NCI-H1417 (cell line): ENCODE results near the gene MUC5AC.
"Not testable (repeated sequence)": the region's sequence is repeated elsewhere in the genome, so short reads cannot be mapped to it uniquely, and the experiment has no call there.

Experiments
- DNase-seq, 3 experiments: peaks; one replicate each; lab custom pipeline; 2025; lab: John Stamatoyannopoulos, UW

MUC5AC gene

DNA sequence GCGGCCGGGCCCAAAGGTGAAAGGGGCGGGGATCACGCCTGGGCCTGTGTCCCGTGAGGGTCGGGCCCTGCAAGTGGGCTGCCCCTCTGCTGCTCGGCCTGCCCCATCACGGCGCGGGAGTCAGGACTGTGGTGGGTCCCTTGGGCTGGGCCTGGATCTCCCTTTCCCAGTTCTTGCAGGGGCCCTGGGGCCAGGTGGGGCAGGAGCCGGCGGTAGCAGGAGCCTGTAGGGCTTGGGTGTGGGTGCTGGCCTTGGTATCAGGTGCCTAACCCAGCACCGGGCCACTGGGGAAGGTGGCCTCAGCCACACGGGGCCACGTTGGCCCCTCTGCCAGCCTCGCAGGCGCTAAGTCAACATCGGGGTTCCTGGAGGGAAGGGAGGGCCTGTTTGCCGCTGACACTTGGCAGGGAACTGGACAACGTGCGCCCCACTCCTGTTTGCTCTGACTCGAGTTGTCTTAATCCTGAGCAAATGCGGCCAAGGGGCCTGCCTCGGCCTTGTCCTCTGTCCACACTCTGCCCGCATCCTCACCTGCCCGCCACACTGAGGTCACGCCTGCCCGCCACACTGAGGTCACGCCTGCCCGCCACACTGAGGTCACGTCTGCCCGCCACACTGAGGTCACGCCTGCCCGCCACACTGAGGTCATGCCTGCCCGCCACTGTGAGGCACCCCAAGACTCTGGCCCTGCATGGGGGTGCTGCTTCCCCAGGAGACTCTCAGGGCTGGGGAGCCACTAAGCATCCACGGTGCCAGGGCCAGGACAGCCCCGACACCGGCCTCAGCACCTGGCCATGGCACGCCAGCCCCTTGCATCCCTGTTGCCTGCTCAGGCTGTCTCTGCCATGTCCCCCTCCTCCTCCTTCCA, 50.9 kb downstream of the MUC5AC start:
- no peak for DNase-seq

DNA sequence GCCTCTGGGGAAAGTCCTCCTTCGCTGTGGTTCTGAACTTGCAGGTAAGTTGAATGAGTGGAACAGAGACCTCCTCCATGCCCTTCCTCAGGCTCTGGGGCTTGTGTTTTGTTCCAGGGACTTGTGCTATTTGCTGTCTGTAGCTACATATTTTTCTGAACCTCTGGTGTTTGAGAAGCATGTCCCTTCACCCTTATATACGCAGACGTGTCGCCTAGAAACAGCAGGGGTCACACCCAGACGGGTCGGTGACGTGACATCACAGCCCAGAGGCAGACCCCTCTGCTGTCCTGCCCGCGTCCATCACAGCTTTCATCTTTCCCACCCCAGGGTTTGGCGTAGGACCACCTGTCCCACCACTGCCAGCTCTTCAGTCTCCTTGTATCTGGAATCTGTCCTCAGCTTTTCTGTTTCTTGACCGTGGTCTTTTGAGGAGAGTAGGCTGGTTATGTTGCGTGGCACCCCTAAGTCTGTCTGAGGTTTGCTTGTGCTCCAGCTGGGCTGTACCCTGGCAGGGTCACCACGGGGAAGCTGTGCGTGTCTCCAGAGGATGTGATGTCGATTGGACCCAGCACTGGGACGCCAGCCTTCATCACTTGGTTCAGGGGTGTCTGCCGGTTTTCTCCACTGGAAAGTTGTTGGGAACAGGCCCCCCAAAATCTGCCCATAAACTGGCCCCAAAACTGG, 51.8 kb downstream of the MUC5AC start:
- no peak for DNase-seq

DNA sequence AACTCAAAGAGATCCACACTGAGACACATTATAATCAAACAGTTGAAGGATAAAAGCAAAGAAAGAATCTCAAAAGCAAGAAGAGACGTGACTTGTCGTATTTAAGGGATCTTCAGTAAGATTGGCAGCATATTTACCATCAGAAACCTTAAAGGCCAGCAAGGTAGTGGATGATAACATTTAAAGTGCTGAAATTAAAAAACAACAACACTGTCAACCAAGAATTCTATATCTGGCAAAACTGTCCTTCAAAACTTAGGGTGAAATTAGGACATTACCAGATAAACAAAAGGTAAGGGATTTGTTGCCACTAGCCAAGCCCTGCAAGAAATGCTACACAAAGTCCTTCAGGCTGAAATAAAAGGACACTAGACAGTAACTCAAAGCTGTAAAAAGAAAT, 54.1 kb downstream of the MUC5AC start:
- no peak for DNase-seq

DNA sequence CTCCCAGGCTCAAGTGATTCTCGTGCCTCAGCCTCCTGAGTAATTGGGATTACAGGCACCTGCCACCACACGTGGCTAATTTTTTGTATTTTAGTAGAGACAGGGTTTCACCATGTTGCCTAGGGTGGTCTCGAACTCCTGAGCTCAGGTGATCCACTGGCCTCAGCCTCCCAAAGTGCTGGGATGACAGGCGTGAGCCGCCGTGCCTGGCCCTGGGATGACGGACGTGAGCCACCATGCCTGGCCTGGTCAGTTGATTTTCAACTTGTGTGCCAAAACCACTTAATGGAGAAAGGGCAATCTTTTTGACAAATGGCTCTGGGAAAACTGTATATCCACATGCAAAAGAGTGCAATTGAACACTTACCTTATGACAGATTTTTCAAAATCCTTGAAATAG, 58.1 kb downstream of the MUC5AC start:
- not testable (repeated sequence) for DNase-seq

DNA sequence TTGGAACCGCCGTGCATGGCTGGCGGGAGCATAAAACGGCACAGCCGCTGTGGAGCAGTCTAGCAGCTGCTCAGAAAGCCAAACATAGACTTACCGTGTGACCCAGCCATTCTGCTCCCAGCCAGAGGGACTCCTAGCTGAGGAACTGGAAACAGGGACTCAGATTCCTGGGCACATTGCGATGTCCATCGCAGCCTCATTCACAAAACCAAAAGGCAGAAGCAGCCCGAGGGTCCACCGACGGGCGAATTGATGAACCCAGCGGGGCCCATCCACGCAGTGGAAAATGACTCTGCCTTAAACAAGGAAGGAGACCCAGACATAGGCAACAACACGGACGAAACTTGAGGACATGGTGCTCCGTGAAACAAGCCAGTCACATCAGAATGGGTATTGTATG, 59.4 kb downstream of the MUC5AC start:
- no peak for DNase-seq

DNA sequence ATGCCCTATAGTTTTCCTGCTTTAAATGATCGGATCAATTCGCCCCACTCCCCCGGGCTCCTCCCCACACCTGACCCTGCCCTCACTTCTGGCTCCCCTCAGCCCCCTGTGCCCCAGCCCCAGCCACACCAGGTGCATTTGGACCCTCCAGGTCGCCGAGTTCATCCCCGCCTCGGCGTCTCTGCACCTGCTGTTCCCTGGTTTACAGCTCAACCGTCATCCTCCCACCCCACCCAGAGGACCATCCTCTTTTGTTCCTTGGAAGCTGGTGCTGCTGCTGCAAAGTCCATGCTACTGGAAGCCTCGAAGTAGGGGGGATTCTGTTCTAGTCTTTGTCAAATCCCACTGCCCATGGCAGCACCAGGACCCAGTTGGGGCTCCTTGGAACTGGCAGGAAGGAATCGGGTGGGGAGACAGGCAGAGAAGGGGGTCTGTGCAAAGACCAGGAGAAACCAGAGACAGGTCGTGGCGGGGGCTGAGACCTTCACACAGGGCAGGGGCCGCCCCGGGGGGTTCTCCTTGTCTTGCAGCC, 60.6 kb downstream of the MUC5AC start:
- DNase-seq: peak in 1 of 3 experiments; percentile 14

DNA sequence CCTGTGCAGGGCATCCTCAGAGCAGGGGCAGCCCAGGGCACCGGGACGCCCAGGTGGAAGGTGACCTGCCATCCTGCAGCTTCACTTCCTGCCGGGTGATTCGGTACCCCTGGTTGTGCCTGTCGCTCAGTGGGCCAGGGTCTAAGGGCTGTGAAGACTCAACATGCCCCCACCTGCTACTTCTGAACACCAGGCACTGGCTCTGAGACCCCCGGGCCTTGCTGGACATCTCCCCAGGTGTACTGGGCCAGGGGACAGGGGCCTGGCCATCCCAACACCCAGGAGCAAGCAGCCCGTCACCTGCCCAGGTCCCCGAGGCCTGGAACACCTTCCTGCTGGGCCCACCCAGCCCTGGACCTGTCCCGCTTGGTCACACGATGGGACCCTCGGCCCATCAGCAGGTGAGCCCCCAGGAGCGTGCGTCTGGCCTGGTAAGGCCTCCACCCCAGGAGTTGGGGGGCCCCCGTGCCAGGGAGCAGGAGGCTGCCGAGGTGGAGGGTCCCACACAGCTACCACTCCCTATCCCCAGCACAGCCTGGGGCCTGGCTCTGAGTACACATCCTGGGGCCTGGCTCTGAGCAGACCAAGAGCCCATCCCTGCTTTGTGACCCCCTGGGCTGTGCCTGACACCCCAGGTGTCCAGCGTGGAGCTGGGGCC, 61.2 kb downstream of the MUC5AC start:
- no peak for DNase-seq

DNA sequence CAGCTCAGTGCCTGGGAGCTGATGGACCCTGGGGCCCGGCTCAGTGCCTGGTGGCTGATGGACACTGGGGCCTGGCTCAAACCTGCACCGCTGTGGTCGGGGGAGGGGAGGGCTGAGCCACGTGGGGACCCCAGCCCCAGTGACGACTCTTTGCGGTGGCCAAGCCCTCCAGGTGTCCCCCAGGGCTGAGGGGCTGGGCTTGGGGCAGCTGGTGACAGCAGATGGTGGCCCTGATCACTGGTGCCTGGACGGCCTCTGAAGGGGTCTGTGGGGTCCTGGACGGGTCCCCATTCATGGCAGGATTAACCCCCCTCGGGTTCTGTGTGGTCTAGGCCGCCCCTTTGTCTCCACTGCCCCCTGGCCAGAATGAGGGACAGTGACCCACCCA, 61.7 kb downstream of the MUC5AC start:
- no peak for DNase-seq

DNA sequence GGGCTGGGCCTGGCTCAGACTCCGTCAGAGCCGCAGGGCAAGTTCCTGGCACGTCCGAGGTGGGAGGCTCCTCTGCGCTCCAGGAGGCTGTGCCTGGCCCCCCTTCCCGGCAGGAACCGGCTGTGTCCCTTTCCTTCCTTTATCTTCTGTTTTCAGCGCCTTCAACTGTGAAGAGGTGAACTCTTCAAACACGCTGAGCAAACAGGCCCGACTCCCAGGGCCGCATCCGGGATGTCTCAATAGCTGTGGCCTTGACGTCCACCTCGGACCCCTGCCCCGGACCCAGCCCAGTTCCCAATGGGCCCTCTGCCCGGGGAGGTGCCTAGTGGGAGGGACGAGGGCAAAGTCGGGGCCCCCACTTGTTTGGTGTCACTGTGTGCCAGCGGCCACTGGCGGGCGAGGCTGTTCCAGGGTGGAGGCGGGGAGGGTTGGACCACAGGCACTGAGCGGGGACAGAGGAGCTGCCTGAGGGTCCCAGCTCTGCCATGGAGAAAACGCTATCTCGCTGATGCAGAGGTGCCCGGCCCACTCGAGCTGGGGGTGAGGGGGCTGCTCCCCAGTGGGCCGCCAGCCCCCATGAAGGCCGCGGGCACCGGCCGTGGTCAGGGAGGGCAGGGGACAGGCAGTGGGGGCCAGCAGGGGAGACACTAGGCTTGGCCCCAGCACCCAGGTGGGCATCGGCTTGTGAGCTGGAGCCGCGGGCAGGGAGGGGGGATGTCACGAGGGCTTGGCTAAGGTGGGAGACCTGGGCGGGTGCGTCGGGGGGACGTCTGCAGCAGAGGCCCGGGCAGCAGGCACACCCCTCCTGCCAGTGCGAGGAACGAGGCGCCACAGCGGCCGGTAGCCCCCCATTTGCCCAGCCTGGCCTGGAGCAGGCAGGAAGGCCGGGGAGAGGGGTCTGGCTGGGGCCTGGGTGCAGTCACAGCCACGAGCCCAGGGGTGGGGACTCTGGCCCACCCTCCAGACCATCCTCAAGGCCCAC, 62.4 kb downstream of the MUC5AC start:
- no peak for DNase-seq

DNA sequence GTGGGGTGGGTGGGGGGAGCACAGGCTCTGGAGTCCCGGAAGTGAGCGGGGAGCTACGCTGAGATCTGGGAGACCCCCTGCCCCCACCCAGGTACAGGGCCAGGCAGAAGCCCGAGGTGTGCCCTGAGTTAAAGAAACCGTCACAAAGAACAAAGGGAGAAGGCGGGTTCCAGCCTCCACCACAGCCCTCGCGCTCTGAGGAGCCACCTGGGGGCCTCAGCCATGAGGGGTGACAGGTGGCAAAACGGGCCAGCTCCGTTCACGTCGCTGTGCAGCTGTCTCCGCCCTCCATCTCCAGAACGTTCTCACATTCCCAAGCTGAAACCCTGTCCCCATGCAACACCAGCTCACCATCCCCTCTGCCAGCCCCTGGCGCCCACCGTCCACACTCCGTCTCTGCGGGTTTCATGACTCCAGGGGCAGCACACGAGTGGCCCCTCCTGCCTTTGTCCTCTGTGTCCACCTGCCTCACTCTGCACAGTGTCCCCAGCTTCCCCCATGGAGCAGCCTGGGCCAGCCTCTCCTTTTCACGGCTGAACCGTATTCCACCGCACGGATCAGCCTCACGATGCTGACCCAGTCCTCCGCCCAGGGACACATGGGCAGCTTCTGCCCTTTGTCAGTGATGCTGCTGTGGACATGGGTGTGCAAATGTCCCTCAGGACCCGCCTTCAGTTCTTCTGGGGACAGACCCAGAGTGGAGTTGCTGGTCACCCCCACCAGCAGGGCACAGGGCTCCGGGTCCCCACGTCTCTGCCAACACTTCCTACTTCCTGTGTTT, 63.4 kb downstream of the MUC5AC start:
- peak in 1 of 3 experiments; percentile 21 for DNase-seq

DNA sequence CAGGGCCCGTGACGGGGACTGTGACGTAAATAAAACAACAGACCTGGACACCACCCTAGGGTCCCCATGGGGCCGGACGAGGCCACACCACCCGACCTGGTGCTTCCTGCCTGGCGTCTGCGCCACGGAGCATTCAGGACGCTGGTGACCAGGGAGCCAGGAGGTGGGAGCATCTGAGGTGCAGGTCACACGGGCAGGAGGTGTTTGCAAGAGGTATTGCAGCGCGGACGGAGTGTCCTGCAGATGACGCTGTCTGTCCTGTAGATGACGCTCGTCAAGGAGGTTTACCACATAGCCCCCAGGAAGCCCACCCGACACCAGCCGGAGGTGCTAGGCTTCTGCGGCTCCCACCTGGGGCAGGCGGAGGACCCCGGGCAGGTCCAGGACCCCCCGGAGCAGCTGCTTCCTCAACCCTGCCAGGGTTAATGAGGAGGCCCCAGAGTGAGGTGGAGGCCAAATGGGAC, 64.1 kb downstream of the MUC5AC start:
- DNase-seq: no peak

DNA sequence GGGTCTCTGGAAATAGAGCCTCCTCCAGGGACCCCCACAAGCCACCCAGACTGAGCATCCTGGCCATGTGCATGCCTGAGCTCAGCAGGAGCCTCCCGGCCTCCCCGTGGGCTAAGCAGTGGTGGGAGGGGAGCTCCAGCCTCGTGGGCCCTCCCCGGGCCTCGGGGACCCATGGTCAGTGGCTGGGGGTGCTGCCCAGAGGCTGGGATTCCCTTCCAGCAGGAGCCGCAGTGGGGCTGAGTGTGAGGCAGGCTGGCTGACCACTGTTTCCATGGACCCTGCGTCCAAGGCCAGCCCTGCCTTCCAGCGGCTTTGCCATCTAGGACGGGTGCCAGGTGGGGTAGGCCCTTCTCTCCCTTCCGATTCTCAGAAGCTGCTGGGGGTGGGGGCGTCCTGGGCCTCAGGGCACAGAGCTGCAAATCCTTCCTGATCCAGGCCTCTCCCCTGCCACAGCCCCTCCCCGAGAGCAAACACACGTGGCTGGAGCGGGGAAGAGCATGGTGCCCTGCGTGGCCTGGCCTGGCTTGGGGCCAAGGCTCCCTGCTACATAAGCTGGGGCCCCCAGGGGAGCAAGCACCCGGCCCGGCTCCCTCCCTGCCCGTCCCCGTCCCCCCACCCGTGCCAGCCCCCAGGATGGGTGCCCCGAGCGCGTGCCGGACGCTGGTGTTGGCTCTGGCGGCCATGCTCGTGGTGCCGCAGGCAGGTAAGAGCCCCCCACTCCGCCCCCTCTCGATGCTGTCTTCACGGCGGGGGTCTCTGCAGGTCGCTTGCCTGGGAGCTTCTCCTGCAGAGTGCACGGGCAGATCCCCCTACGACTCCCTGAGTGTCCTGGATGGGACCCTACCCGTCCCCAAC, 65.0 kb downstream of the MUC5AC start, which contains the start of gene MUC5B:
Gene MUC5B, plus strand, starts transcription at position 576 of the 855 bp plus-strand sequence. Its CDS starts 58 bp downstream, at position 634.
- peak in 1 of 3 experiments; percentile 27 for DNase-seq

DNA sequence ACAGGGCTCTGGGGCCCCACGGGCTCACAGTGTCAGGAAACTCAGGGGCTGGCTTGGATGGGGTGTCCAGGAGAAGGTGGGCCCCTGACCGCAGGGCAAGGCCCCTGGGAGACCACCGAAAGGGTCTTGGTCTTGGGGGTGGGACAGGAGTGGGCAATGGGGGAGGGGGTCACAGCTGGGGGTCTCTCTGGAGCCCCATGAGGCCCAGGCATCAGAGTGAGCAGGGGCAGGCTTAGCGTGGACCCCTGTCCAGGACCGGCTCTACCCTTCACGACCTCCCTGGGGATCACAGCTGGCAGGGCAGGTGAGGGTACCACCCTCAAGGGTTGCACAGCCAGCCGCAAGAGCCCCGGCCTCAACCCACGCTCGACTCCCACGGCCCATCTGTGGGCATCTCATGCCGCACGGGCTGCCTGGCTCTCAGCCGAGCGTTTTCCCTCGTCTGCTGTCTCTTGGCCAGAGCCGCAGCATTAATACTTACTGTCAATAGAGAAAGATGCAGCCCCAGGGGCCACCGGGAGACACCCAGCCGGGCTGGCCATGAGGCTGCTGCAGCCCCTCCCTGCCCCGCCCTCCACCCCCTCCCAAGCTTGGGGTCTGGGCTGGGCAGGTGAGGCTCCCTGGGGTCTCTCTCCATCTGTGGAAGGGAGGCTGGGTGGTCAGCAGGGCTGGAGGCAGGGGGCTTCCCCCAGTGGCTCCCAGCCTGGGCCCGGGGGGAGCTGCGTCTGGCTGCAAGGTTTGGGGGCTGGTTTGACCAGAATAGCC, 65.8 kb downstream of the MUC5AC start:
- no peak for DNase-seq

DNA sequence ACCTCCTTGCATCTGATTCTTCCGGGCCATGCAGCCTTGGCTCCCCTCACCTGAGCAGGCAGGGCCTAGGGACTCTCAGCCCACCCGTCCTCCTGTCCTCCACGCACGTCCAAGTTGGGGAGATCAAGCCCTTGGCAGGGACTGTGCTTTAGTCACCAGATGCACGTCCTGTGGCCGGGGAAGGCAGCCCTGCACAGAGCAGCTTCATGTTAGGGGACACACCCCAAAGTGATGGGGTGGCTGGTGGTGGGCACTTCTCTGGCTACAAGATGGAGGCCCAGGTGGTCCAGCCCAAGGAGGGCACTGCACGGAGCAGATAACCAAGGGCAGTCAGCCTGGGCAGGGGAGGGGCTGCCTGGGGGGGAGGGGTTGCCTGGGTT, 66.3 kb downstream of the MUC5AC start:
- no peak for DNase-seq

DNA sequence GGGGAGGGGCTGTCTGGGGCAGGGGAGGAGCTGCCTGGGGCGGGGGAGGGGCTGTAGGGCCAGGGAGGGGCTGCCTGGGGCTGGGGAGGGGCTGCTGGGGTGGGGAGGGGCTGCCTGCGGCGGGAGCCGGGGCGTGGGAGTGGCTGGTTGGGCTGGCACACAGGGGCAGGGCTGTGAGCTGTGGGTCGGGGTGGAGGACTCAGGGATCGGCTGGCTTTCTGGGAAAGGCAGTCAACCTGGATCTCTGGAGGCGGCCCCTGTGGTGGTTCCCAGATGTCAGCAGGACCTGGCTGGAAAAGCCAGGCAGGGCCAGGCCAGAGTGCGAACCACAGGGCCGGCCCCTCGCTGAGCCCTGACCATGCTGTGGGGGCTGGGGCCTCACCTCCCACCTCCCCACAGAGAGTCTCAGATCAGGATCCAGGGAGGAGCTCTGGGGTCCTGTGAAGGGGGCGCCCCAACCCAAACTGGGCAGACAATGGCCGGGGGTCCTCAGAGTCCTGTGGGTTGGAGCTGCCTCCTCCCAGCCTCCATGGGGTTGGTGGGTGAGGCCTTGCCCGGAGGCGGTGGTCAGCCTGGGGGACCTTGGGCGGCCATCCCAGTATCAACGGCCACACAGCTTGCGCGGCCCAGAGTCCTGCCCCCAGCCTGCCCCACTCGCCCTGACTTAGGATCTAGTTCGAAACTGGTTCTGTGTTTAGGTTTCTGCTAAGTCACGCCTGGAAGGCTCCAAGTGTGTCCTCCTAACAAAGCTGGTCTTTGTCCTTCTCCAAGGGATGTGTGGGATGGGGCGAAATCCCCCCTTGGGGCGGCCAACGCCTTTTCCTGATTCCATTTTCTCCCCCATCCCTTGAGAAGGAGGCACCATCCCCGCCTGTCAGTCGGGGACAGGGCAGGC, 67.0 kb downstream of the MUC5AC start:
- DNase-seq: no peak

DNA sequence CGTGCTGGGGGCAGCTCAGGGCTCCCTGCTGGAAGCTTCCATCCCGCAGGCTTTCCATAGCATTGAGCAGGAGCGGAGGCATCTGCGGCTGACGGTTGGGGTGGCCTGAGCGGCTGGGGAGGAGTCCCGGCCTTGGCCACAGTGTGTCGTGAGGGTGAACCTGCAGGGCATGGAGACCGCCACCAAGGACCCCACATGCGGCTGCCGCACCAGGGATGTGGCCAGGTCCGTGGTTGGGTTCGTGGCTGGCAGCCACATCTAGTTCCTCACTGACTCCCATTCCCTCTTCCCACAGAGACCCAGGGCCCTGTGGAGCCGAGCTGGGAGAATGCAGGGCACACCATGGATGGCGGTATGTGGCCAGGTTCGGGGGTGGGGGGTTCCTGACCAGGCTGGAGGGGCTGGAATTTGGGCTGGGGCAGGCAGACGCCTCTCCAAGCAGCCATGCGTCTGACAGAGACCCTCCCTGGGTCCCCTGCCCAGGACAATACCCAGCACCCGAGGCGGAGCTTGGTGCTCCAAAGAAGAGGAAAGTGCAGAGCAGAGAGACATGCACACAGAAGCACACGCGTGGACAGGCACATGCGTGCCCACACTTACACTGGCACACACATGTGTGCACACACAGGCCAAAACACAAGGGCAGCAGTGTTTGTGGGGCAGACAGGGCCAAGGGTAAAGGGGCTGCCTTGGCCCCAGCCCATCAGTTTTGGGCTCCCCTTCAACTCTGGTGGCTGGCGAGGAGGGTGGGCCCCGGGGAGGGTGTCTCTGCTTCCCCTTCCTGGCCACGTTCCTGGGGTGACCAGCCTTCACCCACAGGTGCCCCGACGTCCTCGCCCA, 67.9 kb downstream of the MUC5AC start:
- DNase-seq: no peak
